ENCODE results near the gene OR52W1. TPM values are rescaled to one million over a fixed set of nuclear protein-coding genes. Genes with fewer than 3 reads are reported as not detected.
"Not testable (repeated sequence)": the region's sequence is repeated elsewhere in the genome, so short reads cannot be mapped to it uniquely, and the experiment has no call there.

The OR52W1 gene
- total and polyA plus RNA-seq, 5 donors from 2014 or later = not detected

GRCh38 chr11:6240781-6241180 is 41.8 kb downstream of the OR52W1 start:
- H3K27ac ChIP-seq (ENCODE audit: insufficient read depth, low read length, poor library complexity, severe bottlenecking) = no peak overlapping the region
- H3K4me1 ChIP-seq (ENCODE audit: control insufficient read depth, insufficient read depth, low read length, poor library complexity, severe bottlenecking) = no peaks in the 10 kb centered on the region
- Mint-ChIP-seq H3K36me3 (no peaks in the 10 kb centered on the region), H3K4me1 (no peaks in the 10 kb centered on the region), H3K27me3 (peaks cover 13% of the 10 kb centered on the region), H3K27ac (no peak overlapping the region), H3K9me3 (peaks cover 0 to 2% (median 0%) of the 10 kb centered on the region in 7 donors), H3K4me3 (no peak overlapping the region)
- no peak for ATAC-seq (ENCODE audit: low read depth in 2 of 2)
- no peak overlapping the region for H3K4me3 ChIP-seq (ENCODE audit: low read depth, low read length)
- H3K36me3 ChIP-seq (ENCODE audit: control insufficient read depth, insufficient read depth, low read length) = no peaks in the 10 kb centered on the region
- H3K9me3 ChIP-seq (ENCODE audit: control insufficient read depth in 2 of 2, low read length in 2 of 2) = no peaks in the 10 kb centered on the region
- DNase-seq = no peak
- peaks cover 7% of the 10 kb centered on the region for H3K27me3 ChIP-seq (ENCODE audit: control insufficient read depth, insufficient read depth, low read length)

- Mint-ChIP-seq H3K36me3 (no peaks in the 10 kb centered on the region), H3K27me3 (peaks cover 13% of the 10 kb centered on the region), H3K4me3 (no peak overlapping the region), H3K27ac (no peak overlapping the region), H3K4me1 (no peaks in the 10 kb centered on the region), H3K9me3 (peaks cover 0 to 2% (median 0%) of the 10 kb centered on the region in 7 donors)
- H3K27ac ChIP-seq (ENCODE audit: insufficient read depth, low read length, poor library complexity, severe bottlenecking) = no peak overlapping the region
- no peak overlapping the region for H3K4me3 ChIP-seq (ENCODE audit: low read depth, low read length)
- ATAC-seq (ENCODE audit: low read depth in 2 of 2) = no peak
- H3K27me3 ChIP-seq (ENCODE audit: control insufficient read depth, insufficient read depth, low read length) = peaks cover 7% of the 10 kb centered on the region
- no peak for DNase-seq
- H3K4me1 ChIP-seq (ENCODE audit: control insufficient read depth, insufficient read depth, low read length, poor library complexity, severe bottlenecking) = no peaks in the 10 kb centered on the region
- no peaks in the 10 kb centered on the region for H3K9me3 ChIP-seq (ENCODE audit: control insufficient read depth in 2 of 2, low read length in 2 of 2)
- no peaks in the 10 kb centered on the region for H3K36me3 ChIP-seq (ENCODE audit: control insufficient read depth, insufficient read depth, low read length)
Measured at GRCh38 chr11:6241316-6241715, 42.3 kb downstream of the OR52W1 start.

- DNase-seq (no peak), ATAC-seq (ENCODE audit: low read depth in 2 of 2) (no peak)
- Mint-ChIP-seq H3K27me3 (peaks cover 26% of the 10 kb centered on the region), H3K27ac (no peak overlapping the region), H3K9me3 (peaks cover 0 to 2% (median 0%) of the 10 kb centered on the region in 7 donors), H3K36me3 (no peaks in the 10 kb centered on the region), H3K4me1 (no peaks in the 10 kb centered on the region), H3K4me3 (no peak overlapping the region)
- no peaks in the 10 kb centered on the region for H3K4me1 ChIP-seq (ENCODE audit: control insufficient read depth, insufficient read depth, low read length, poor library complexity, severe bottlenecking)
- H3K9me3 ChIP-seq (ENCODE audit: control insufficient read depth in 2 of 2, low read length in 2 of 2) = no peaks in the 10 kb centered on the region
- H3K27me3 ChIP-seq (ENCODE audit: control insufficient read depth, insufficient read depth, low read length) = peaks cover 5% of the 10 kb centered on the region
- H3K36me3 ChIP-seq (ENCODE audit: control insufficient read depth, insufficient read depth, low read length) = no peaks in the 10 kb centered on the region
- H3K4me3 ChIP-seq (ENCODE audit: low read depth, low read length) = no peak overlapping the region
- H3K27ac ChIP-seq (ENCODE audit: insufficient read depth, low read length, poor library complexity, severe bottlenecking) = no peak overlapping the region
Measured at GRCh38 chr11:6245536-6245935, 46.5 kb downstream of the OR52W1 start.

GRCh38 chr11:6248248-6248647 is 49.2 kb downstream of the OR52W1 start:
- Histone ChIP-seq H3K27me3 (ENCODE audit: control insufficient read depth, insufficient read depth, low read length) (peaks cover 2% of the 10 kb centered on the region), H3K27ac (ENCODE audit: insufficient read depth, low read length, poor library complexity, severe bottlenecking) (no peak overlapping the region), H3K4me3 (ENCODE audit: low read depth, low read length) (no peak overlapping the region), H3K9me3 (ENCODE audit: control insufficient read depth in 2 of 2, low read length in 2 of 2) (no peaks in the 10 kb centered on the region), H3K4me1 (ENCODE audit: control insufficient read depth, insufficient read depth, low read length, poor library complexity, severe bottlenecking) (no peaks in the 10 kb centered on the region), H3K36me3 (ENCODE audit: control insufficient read depth, insufficient read depth, low read length) (no peaks in the 10 kb centered on the region)
- H3K27ac Mint-ChIP-seq = no peak overlapping the region
- peaks cover 0 to 2% (median 0%) of the 10 kb centered on the region in 7 donors for H3K9me3 Mint-ChIP-seq
- no peak overlapping the region for H3K4me3 Mint-ChIP-seq
- DNase-seq (no peak), ATAC-seq (ENCODE audit: low read depth in 2 of 2) (no peak)
- H3K4me1 Mint-ChIP-seq = no peaks in the 10 kb centered on the region
- peaks cover 28% of the 10 kb centered on the region for H3K27me3 Mint-ChIP-seq
- H3K36me3 Mint-ChIP-seq = no peaks in the 10 kb centered on the region

GRCh38 chr11:6248897-6249296 is 49.9 kb downstream of the OR52W1 start:
- H3K9me3 Mint-ChIP-seq; DNase-seq; H3K27ac ChIP-seq (ENCODE audit: insufficient read depth, low read length, poor library complexity, severe bottlenecking); H3K36me3 Mint-ChIP-seq; H3K27me3 ChIP-seq (ENCODE audit: control insufficient read depth, insufficient read depth, low read length); H3K4me3 Mint-ChIP-seq; H3K4me1 ChIP-seq (ENCODE audit: control insufficient read depth, insufficient read depth, low read length, poor library complexity, severe bottlenecking); ATAC-seq (ENCODE audit: low read depth in 2 of 2); H3K4me3 ChIP-seq (ENCODE audit: low read depth, low read length); H3K4me1 Mint-ChIP-seq; H3K27ac Mint-ChIP-seq; H3K9me3 ChIP-seq (ENCODE audit: control insufficient read depth in 2 of 2, low read length in 2 of 2); H3K36me3 ChIP-seq (ENCODE audit: control insufficient read depth, insufficient read depth, low read length): not testable (repeated sequence)
- peaks cover 22% of the 10 kb centered on the region for H3K27me3 Mint-ChIP-seq

Other genes with a start within 250 kb of the OR52W1 start
- gene OR56A5, start 230.7 kb upstream of the OR52W1 start, total RNA-seq = not detected
- gene OR56A5, start 230.7 kb upstream of the OR52W1 start, polyA plus RNA-seq = not detected
- not detected for gene OR52L1, start 212.2 kb upstream of the OR52W1 start, total RNA-seq
- gene OR52L1, start 212.2 kb upstream of the OR52W1 start, polyA plus RNA-seq = not detected
- not detected for gene OR56A4, start 192.3 kb upstream of the OR52W1 start, total RNA-seq
- gene OR56A4, start 192.3 kb upstream of the OR52W1 start, polyA plus RNA-seq = not detected
- gene OR56A1, start 168.5 kb upstream of the OR52W1 start, total RNA-seq = not detected
- gene OR56A1, start 168.5 kb upstream of the OR52W1 start, polyA plus RNA-seq = not detected
- not detected for gene OR56B4, start 91.5 kb upstream of the OR52W1 start, total RNA-seq
- gene OR56B4, start 91.5 kb upstream of the OR52W1 start, polyA plus RNA-seq = under 1 TPM in 1 of 4 donors, not detected in 3; 0.22 TPM
- not detected for gene OR52B2, start 28.9 kb upstream of the OR52W1 start, total RNA-seq
- not detected for gene OR52B2, start 28.9 kb upstream of the OR52W1 start, polyA plus RNA-seq
- not detected for gene C11orf42, start 6.3 kb downstream of the OR52W1 start, total RNA-seq
- not detected for gene C11orf42, start 6.3 kb downstream of the OR52W1 start, polyA plus RNA-seq
- gene FHIP1B, start 35.4 kb downstream of the OR52W1 start, total RNA-seq = 30.7 TPM
- 10 to 100 TPM; 10.2 to 12.5 (median 10.3) TPM for gene FHIP1B, start 35.4 kb downstream of the OR52W1 start, polyA plus RNA-seq
- gene CNGA4, start 39.9 kb downstream of the OR52W1 start, total RNA-seq = 0.20 TPM
- not detected for gene CNGA4, start 39.9 kb downstream of the OR52W1 start, polyA plus RNA-seq
- not detected for gene CCKBR, start 60.6 kb downstream of the OR52W1 start, total RNA-seq
- gene CCKBR, start 60.6 kb downstream of the OR52W1 start, polyA plus RNA-seq = not detected
- 0.79 TPM for gene CAVIN3, start 121.3 kb downstream of the OR52W1 start, total RNA-seq
- 1 to 10 TPM; 1.0 to 4.3 (median 1.5) TPM for gene CAVIN3, start 121.3 kb downstream of the OR52W1 start, polyA plus RNA-seq
- 43.7 TPM for gene SMPD1, start 191.2 kb downstream of the OR52W1 start, total RNA-seq
- 10 to 100 TPM; 11.4 to 15.7 (median 13.3) TPM for gene SMPD1, start 191.2 kb downstream of the OR52W1 start, polyA plus RNA-seq
- gene APBB1, start 219.9 kb downstream of the OR52W1 start, total RNA-seq = 95.8 TPM
- 100 to 1,000 TPM in 3 of 4 donors, 10 to 100 TPM in 1; 89.0 to 134 (median 121) TPM for gene APBB1, start 219.9 kb downstream of the OR52W1 start, polyA plus RNA-seq
- 1.5 TPM for gene HPX, start 241.8 kb downstream of the OR52W1 start, total RNA-seq
- not detected for gene HPX, start 241.8 kb downstream of the OR52W1 start, polyA plus RNA-seq

All from CD4-positive, CD25-positive, alpha-beta regulatory T cell (primary cell).